ENCODE data around the gene ITGA11.

GRCh38 chr15:68319997-68320396 lies 112.0 kb downstream of the ITGA11 start:
- no peak for TF ChIP-seq YY1 (IDR thresholded peaks at IDR 0.05; ENCODE audit: insufficient read depth, insufficient read length)
- no peak for TF ChIP-seq ZNF274 (IDR thresholded peaks at IDR 0.05; ENCODE audit: low read depth, low read length)
- TF ChIP-seq SUZ12 (IDR thresholded peaks at IDR 0.05; ENCODE audit: extremely low read depth, insufficient read depth, insufficient read length): no peak
